Activated CD8-positive, alpha-beta memory T cell treated with anti-CD3 and anti-CD28 coated beads, Interleukin-2, amount 50 U/mL, for 48 hours (primary cell): ENCODE data around the gene TBX2.

Experiments
- DNase-seq: peaks from one replicate; pipeline ENCODE4 v3.0.0-alpha.2; 2020

Gene TBX2

DNA sequence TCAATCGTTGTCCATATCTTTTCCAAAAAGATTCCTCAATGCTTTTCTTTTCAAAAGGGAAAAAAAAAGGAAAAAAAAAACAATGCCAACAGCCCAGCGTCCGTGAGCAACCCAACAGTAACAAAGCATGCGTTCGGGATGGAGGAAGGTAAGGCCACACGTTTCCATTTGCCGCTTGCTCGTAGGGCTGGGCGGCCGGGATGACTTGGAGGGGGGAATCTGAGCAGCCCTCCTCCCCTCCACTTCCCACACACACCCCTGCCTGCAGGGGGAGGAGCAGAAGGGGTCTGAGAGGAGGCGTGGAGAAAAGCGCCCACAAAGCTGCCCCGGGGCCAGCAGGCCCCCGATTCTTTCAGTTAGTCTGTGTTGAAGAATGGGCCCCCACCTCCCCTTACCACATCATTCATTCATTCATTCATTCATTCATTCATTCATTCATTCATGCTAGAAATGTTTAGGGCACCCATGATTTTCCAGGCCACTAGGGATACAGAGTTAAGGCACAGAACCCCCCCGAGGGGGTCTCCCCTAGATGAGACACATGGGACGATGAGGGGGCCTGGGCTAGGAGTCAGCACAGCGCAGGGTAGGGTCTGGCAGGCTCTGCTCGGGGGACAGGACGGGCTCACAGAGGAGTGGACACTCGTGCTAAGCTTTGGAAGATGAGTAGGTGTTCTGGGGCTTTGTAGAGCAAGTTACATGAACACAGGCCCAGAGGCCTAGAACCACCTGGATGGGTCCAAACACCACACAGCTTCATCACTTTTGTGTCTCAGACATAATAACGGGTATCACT, 10.9 kb upstream of the TBX2 start:
- no peak for DNase-seq

DNA sequence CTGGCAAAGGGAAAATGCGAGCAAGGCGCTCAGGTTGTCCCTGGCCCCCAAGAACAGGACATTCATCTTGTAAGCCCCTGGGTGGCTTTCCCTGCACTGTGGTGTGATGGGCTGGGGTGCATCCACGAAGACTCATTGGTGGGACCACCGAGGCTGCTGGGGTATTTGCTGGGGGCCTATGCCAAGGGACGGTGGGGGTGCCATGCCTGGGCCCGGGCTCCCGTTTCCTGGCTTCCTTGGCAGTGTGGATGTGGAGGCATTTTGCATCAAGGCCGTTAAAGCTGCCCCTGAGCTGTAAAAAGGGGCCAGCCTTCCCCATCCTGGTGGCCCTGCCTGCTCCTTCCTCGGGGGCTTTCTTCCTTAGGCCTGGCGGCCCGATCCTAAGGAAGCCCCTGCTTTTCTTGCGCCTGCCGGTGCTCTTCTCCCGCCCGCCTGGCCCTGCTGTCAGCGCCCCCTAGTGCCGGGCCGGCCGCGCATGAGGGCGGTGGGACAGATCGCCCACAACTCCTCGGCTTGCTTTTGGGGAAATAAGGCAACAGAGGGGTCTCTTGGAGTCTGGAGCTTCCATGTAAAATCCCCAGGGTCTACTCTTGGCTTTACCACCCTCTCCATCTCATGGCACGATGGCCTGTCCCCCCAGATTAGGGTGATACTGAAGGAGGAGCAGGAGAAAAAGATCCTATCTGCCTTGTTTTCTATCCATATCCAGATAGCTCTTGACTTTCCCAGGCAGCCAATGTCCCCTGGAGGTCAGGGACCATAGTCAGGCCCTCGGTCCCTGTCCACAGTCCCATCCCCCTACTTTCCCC, 9.8 kb upstream of the TBX2 start:
- DNase-seq, result peak; percentile 86

DNA sequence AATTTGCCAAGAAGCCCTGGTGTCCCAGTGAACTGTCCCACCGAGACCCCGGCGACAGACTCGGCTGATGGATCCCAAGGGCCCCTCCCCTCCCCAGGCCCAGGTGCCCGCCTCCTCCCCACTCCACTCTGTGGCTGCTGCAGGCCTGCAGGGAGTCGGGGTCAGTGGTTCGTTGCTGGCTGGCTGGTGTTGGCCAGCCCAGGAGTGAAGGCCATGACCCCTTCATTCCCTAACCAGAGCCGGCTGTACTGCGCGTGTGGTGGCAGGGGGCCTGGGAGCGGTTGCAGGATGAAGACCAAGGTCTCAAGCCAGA, 9.2 kb upstream of the TBX2 start:
- DNase-seq, result no peak

DNA sequence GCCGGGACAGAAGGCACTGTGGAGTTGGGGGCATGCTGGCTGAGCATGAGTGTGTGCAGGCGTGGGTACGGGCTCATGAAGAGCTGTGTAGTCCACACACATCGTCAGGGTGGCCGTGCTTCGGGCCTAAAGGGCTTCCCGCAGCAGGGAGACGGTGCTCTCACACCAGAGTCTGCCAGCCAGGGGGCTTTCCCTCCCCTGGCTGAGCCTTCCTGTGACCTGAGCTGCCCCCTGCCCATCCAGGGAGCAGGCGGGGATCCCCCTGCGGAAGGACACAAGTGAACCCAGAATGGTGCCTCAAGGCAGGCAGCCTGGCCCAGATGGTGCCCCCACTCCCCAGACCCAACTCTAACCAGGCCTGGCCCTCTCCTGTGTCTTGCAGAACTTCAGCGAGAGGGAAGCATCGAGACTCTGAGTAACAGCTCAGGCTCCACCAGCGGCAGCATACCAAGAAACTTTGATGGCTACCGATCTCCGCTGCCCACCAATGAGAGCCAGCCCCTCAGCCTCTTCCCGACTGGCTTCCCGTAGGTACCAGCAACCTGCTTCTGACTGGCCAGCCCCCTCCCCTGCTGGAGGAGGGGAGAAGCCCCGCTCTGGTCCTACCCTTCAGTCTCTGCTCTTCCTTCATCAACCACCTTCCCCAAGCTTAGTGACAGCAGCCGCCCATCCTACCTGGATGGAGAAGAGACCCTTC, 7.9 kb upstream of the TBX2 start:
- no peak for DNase-seq

DNA sequence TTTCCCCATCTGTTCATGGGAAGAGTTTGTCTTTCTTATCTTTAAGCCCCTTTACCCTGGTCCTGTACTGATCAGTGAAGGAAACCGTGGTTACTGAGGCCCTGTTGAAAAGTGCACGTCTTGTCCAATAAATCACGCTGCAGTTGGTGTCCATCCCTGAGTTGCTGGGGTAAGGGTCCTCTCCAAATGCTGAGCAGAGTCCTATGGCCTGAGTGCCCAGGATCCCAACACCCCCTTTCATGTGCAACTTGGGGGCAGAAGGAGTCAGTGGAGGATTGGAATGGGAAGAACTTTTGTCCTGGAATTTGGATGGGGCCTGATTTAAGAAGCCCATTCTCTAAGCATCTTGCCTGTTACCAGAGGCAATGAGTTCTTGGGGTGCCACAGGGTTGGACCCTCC, 7.0 kb upstream of the TBX2 start:
- DNase-seq, result no peak

DNA sequence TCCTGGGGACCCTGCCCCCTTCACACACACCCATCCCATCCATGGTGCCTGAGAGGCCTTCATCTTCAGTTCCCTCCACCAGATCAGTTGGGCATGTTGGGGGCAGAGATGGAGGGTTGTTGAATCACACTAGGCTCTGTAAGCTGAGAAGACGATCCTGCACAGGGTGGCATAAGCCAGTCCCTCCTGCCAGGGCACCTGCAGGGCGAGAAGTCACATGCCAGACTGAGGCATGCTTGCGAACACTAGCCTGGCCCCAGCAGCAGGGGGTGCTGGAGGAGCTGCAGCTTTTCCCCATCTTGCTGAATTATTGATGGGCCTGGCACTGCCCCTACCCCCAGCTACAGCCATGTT, 6.1 kb upstream of the TBX2 start:
- DNase-seq, result no peak

DNA sequence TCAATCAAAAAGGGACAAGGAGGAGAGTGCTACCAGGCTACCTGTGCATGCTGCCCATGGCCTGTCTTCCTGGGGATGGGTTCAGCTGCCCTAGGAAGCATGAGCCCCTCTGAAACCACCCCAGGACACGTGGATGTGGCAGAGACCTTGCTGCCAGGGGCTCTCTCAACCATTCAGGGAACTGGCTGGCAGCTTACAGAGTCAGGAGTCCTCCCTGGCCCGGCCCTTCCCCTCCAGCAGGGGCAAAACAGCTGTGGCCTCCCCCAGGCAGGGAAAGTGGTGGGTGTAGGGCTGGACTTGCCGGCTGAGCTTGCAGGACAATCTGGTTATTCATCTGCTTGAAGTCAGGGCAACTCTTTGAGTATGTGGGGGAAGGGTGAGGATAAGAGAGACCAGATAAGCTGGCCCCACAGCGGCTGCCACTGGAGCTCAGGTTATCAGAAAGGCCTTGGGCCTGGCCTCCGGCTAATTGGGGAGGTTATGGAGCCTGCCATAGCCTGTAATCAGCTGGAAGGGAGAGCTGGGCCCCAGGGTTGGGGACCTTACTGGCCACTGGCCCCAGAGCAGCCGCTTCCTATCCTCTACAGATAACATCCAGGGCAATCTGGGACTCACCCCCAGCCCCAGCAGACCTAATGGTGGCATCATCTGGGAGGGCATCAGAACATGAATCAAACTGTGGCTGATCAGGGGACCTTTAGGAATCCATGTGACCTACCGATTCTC, 5.6 kb upstream of the TBX2 start:
- DNase-seq, result no peak

DNA sequence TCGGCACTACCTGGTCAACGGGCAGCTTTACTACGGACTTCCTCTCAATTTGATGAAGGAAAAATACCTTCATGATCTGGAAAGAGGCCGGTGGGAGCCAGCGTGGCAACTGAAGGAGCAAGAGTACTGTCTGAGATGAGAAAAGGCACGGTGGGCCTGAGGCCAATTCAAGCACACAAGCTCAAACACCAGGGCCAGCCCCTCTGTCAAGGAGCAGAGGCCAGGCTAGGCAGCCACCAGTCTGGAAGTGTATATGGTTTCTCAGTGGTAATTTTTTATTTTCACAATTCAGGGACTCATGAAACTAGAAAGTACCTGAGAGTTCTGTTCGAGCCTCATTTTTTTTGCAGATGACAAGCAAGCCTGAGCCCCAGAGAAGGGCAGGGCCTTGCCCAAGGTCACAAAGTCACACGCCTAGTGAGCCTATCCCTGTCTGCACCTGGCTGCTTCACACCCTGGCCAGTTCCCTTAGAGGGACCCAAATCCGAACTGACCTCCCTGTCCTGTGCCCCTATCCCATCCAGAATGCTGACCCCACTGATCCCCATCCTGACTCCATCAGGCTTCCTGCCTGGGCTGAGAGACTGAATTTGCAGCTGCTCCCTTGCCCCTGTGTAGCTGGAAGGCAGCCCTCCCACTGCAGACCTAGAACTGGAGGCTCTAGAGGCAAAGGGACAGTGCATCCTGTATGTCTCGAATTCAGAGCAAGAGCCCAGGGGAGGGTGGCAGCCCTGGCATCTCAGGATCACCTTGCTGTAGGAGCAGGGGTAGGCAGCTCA, 4.8 kb upstream of the TBX2 start:
- DNase-seq, result no peak

DNA sequence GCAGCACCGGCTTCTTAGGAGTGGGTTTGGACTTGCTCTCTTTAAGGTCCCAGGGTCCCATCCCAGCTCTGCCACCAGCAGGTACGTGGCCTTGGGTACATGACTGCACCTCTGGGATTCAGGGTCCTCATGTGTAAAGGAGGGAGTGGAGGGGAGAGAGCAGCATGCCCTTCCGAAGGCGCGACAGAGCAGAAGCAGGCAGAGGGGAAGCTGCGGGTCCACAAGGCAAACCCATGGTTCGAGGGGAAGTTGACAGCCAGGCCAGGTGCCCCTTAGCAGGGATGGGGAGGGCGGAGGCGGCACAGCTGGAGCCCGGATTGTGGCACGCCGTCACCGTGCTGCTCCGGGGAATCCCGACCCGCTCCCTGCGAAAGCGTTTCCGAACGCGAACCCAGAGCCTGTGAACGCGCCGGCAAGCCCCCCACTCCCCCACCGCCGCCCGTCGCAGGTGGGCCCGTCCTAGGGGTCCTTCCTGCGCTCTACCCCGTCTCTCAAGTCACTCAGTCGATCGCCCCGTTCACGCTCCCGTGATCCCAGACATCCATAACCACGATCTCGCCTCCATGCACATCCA, 4.1 kb upstream of the TBX2 start:
- no peak for DNase-seq

DNA sequence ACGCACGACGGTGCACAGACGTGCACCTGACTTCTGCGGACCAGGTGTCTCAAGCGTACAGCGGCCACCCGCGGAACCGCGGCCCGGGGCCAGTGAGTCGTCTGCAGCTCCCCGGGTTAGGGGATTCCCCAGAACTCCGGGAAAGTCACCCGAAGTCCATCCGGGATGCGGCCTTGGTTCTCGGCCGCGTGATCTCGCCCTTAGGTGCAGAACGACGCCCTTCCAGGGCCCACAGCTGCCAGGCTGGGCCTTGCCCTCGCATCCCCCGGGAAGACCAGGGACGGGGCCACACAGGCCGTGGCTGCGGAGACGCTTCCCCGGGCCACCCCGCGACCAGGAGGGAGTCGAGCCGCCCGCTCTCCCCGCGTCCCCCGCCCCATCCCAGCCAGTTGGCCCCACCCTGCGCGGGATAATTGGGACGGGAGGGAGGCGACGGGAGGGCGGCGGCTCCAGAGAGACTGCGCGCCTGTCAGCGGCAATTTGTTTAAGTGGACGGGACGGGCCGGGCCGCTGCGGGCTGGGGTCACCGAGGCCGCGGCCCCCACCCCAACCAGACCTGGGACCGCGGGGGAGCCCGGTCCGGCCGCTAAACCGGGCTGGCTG, 3.6 kb upstream of the TBX2 start:
- DNase-seq, result no peak

DNA sequence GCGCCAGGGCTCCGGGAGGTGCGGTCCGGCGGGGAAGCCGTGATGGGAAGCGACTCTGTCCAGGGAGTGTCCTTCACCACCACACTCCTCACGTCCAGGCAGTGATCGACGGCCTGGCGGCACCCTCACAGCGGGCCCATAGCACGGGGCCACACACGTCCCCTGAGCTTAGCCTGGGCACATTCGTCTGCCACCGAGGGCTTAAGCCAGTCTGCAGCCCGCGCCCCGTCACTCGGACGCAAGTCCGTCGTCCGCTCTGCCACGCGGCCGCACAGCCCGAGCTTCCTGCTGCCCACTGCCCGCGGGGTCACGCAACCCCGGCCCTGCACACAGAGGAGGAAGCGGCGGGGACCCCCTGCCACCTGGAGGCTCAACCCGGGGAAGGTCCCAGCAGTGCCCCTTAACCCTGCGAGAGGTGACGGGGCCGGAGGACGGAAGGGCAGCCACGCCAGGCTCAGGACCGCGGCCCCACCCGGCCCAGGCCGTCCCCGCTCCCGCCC, 3.0 kb upstream of the TBX2 start:
- DNase-seq, result no peak

DNA sequence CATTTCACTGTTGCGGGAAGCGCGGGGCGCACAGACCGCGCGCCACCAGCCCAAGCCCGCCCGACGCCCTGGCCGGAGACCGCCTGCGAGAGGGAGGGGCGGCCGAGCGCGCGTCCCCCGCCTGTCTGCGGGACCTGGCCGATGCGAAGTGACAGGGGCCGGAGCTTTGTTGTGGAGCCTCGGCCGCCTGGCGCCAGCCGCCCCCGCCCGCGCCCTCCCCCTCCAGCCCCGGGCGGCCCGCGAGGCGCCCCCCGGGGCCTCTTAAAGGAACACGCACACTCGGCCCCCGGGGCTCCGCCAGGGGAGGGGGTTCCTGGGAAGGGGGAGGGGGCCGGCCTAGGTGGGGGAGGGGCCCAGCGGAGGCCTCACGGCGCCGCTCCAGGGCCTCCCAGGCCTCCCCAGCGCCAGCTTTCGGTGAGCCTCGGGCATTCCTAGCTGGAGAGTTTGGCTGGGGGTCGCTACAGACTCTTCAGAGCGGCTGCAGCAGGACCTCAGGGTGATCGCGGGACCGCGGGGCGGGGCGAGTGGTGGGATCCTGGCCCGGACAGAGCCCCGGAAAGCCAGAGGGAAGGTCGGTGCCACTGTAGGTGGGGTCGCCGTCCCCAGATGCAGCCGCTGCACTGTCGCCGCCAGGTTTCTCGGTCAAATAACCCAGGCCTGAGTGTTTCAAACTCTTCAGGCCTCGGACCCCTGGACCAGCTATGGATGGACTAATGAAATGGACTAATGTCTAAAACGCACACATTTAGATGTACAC, 2.4 kb upstream of the TBX2 start:
- DNase-seq, result no peak

DNA sequence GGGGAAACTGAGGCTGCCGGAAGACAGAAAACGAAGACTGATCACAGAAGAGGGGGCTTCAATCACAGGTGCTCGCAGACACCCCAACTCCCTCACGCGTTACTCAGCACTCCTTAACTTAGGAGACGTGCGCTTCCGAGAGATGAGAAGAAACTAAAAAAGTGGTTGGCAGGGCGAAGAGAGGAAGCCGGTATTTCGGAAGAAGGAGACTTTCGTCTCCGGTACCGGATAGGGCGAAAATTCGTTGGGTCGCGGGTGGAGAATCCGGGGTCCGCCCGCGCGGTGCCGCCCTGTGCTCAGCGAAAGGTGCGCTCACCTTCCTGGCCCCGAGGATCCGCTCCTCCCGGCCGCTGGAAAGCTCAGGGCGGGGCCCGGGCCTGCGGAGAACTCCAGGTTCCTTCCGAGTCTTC, 917 bp upstream of the TBX2 start:
- DNase-seq, result no peak

DNA sequence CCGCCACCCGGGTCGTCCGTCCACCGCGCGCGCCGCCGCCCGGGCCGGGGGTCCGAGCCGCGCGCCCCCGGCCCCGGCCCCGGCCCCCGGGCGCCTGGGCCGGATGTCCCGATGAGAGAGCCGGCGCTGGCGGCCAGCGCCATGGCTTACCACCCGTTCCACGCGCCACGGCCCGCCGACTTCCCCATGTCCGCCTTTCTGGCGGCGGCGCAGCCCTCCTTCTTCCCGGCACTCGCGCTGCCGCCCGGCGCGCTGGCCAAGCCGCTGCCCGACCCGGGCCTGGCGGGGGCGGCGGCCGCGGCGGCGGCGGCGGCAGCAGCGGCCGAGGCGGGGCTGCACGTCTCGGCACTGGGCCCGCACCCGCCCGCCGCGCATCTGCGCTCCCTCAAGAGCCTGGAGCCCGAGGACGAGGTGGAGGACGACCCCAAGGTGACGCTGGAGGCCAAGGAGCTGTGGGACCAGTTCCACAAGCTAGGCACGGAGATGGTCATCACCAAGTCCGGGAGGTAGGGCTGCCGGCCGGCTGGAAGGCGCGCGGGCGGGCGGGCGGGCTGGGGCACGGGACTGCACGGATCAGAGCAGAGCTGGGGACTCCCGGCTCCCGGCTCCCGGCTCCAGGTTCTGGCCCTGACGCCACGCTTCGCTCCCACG, 548 bp downstream of the TBX2 start:
- DNase-seq, result no peak

DNA sequence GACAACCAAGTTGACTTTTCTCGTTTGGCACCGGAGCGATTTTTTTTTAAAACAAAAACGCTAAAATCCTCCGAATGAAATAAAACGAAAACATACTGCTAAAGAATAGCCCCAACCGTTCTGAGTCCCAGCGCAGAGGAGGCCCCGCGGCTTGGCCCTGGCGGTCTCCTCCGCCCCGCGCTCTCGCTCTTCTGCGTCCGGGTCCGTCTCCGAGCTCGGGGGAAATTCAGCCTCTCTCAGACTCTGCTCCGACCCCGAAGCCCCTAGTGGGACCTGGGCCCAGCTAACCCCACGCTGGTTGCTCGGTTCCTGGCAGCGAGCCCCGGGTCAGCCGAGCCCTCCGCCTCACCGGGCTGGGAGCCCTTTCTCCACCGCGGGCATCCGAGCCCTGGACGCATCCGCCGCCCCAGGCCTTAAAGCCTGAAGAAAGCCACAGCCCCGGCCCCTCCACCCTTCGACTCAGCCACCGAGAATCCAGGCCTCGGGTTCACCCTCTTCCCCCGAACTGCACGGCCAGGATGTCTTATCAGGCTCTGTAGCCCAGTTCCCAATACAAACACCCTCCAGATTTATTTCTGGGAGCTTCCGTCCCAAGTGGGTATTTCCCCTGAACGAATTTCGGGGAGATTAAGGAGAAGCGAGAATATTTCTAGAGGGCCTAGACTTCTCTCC, 1.2 kb downstream of the TBX2 start:
- no peak for DNase-seq

DNA sequence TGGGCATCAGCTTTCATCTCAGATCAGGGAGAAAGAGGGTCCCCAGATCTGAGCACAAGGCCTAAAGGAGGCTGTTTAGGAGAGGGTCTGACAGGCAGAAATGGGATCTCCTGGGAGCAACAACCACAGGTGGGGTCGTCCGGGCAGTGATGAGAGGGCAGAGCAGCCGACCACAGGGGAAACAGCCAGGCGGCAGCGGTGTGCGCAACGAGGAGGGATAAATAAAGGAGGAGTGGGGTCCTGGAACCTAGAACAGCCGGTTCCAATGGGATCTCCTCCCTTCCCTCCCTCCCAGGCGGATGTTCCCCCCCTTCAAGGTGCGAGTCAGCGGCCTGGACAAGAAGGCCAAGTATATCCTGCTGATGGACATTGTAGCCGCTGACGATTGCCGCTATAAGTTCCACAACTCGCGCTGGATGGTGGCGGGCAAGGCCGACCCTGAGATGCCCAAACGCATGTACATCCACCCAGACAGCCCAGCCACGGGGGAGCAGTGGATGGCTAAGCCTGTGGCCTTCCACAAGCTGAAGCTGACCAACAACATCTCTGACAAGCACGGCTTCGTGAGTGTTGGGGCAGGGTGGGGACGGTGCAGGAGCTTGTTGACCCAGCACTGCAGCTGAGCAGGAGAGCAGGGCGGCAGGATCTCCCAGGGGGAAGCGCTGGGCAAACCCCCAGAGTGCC, 1.9 kb downstream of the TBX2 start:
- no peak for DNase-seq

DNA sequence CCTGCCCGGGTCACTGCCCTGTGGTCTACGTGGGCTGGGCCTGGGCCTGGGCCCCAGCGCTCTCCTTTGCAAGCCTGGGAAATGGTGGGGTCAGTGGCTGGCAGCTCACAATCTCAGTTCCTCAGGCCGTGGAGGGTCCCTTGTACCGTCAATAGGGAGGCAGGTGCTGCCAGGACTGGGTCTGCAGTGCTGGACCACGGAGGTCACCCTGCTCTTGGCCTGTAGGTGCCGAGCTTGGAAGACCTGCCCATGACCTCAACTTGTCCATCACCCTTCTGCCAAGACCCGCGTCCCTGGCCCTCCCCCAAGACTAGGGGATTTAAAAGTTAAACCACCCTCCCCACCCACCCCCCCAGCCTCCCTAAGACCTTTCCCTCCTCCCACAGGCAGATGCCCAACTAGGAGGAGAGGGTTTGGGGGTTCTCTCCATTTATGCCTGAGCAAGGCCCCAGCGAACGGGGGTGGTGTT, 2.5 kb downstream of the TBX2 start:
- DNase-seq, result no peak

DNA sequence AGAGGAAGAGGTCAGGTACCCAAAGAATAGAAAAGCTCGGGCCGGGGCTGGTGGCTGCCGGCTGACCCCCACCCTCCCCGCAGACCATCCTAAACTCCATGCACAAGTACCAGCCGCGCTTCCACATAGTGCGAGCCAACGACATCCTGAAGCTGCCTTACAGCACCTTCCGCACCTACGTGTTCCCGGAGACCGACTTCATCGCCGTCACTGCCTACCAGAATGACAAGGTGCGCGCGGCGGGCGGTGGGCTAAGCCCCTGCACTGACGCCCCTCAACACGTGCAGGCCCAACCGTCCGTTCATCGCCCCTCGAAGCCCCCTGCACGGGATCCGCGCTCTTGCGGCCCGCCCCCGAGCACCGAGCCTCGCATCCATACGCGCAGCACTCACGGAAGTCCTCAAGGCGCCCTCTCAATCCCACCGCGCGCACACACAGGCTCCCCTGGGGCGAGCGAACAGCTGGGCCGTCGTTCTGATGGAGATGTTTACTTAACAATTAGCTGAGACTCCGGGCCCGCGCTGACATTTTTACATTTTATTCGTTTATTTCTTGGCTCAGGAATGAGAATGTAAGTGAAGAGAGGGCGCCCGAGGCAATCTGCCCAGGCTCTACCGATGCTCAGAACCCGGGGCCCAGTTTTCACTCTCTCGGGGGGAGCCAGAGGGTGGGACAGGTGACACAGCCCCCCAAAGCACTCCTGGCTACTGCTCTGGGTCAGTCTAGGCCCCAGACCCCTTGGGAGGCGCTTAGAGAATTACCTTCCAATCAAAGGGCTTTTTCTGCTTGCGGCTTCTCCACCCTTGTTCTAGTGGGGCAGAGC, 3.5 kb downstream of the TBX2 start:
- DNase-seq, result no peak
